Erythroblast (primary cell): ENCODE data around the gene ARMH4.

Experiments
- GATA1 ChIP-seq: IDR thresholded peaks from 2 replicates; pipeline ENCODE4 v1.6.1; 2011; ENCODE audit warnings: low read depth, mild to moderate bottlenecking, control low read depth, low read length, moderate library complexity
- POLR2A ChIP-seq: IDR thresholded peaks from 2 replicates; pipeline ENCODE4 v1.6.1; 2011; ENCODE audit warnings: mild to moderate bottlenecking, low read length

GRCh38 chr14:58098507-58098906, 53.5 kb downstream of the ARMH4 start:
- TF ChIP-seq POLR2A, result no peak
- no peak for TF ChIP-seq GATA1
